GM11168 (cell line): ENCODE results near the gene GON7.
"Not testable (repeated sequence)": the region's sequence is repeated elsewhere in the genome, so short reads cannot be mapped to it uniquely, and the experiment has no call there.

Source experiments
- in situ Hi-C: fragments of 300-500 bp; cut with MboI; formaldehyde crosslinking; loops from one replicate; pipeline ENCODE4 v1.12.0; 2022; ENCODE audit warnings: low sequenced_read_pairs; ENCODE audit not compliant: unreplicated experiment

Gene GON7

GRCh38 chr14:93206793-93207467 is at the start of gene GON7, which contains the start of gene UBR7:
Gene GON7, minus strand, starts transcription at chr14:93207065. Its CDS starts 28 bp downstream, at chr14:93207037.
Gene UBR7, plus strand, starts transcription at chr14:93207256. Its CDS starts 36 bp downstream, at chr14:93207292.
- in situ Hi-C loops = no loop called here

DNA sequence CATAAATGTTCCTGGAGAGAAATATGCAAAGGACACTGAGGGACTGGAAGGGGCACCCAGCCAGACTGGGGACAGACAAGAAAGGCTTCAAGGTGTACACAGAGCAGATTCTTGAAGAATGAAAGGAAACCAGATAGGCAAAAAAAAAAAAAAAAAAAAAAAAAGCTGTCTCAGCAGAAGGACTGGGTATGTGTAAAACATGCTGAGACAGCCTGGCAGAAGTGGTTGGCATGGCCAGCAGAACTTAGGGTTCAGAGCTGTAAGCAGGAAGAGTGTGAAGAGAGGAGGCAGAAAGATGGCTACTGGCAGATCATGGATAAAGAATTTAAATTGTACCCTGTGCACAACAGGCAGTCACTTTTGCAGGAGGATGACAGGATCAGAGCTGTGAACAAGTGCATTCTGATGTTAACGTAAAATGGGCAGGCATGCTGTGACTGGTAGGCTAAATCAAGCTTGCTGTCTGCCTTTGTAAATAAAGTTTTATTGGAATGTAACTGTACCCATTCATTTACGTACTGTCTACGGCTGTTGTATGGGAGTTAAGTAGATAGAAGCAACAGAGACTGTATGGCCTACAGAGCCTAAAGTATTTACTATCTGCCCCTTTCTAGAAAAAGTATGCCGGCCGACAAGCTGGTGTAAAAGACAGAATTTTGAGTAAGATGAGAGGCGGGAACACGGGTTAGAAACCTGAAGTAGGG is 42.4 kb upstream of the GON7 start:
- in situ Hi-C loops = no loop called here

GRCh38 chr14:93246534-93246933 is 39.7 kb upstream of the GON7 start:
- in situ Hi-C loops = no loop called here

DNA sequence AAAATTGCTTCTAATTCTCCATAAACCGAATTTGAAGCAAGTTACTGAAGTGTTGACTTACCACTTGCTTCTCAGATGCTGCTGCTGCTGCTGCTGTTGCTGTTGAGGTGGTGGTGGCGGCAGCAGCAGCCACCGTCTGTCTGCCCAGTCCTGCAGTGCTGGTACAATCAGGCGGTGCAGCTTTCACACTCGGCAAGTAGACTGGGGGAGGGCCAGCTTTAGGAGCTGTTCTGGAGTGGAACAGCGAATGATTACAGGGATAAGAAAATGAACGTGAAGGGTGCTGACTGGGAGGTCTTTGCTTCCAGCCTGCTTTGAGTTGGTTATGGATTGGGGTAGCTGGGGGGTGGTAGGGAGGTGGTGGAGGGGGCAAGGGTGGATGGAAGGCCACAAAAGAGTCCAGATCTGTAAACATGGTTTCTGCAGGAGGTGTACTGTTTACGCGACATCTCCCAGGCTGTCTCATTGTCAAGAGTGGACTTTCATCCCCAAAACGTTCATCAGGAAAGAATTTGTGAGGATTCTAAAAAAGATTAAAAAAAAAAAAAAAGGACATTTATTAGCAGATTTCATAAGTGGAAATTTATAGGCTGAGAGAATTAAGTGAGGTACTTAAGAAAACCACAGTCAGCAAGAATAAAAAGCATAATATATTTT is 39.0 kb upstream of the GON7 start:
- in situ Hi-C loops = no loop called here

DNA sequence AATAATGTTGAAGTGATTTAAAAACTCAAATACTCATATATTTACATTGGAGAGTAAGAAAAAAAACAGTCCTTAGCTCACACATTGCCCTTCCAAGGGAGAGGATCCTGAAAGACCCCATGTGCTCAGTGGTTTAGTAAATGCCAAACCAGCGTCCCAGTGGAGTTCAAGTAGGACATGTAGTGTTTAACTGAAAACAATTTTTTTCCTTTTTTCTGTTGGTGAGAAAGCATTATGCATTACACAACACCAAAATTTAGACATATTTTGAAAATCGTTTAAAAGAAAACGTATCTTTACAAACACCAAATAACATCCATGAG is 33.8 kb upstream of the GON7 start:
- in situ Hi-C loops = loop anchor here (5.0 kb wide), 1 partner anchor 307 kb away; no protein-coding TSS in a partner anchor

GRCh38 chr14:93239869-93240677 is 33.2 kb upstream of the GON7 start:
- in situ Hi-C loops = loop anchor here (5.0 kb wide), 1 partner anchor 307 kb away; no protein-coding TSS in a partner anchor

- in situ Hi-C loops = no loop called here
These were observed 27.9 kb upstream of the GON7 start for GRCh38 chr14:93234798-93235197.

DNA sequence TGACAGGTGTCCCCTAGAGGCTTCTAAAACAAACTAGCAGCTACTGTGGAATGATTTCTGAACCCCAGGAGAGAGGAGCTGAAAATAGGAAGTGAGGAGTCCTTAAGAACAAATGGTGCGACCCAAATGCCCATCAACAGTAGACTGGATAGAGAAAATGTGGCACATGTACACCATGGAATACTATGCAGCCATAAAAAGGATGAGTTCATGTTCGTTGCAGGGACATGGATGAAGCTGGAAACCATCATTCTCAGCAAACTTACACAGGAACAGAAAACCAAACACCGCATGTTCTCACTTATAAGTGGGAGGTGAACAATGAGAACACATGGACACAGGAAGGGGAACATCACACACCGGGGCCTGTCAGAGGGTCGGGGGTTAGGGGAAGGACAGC is 26.2 kb upstream of the GON7 start:
- in situ Hi-C loops = not testable (repeated sequence)

- in situ Hi-C loops = no loop called here
These were observed 25.3 kb upstream of the GON7 start for GRCh38 chr14:93232159-93232558.

DNA sequence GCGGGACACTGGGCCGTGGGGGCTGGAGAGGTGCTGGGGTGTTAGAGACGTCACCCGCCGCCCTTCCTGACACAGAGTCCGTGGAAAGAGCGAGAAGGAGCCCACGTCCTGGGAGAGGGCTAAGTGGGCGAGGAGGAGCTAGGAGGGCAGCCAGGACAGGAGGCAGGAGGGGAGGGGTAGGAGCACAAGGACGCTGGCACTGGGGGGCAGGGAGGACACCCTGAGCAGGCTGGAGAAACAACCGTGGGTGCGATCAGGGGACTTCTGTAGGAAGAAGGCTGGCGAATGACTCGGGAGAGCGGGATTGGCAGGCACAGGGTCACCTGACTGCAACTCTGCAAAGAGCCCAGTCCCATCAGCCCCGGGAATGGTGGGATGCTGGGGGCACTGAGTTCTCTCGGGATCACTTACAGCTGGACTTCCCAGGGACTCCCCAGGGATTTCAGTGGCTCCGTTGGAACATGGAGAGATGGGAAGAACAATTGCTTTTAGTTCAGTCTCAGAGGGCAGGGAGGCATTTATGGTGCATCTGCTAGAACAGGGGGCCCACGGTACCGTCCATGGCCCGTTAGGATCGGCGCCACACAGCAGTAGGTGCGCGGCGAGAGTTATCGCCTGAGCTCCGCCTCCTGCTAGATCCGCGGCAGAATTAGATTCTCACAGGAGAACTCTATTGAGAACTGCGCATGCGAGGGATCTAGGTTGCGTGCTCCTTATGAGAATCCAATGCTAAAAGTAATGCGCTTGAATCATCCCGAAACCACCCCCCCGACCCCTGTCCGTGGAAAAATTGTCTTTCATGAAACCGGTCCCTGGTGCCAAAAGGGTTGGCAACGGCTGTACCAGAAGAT is 24.5 kb upstream of the GON7 start:
- in situ Hi-C loops = no loop called here

DNA sequence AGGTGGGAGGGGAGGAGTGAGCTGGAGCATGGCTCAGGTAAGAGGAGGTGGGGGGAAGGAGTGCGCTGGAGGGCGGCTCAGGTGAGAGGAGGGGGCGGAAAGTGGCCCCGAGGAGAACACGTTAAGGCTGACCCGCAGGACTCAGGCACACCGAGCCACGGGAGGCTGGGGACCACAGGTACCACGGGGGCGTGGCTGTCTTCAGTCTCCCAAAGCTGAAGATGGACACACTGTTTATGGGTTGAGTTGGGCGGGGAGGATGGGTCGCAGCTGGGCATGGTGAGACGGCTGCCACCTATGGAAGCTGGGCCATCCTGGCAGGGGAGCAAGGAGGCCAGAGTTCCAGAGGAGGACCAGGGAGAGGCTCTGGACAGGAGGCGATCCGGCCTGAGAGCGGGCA is 23.7 kb upstream of the GON7 start:
- in situ Hi-C loops = no loop called here

DNA sequence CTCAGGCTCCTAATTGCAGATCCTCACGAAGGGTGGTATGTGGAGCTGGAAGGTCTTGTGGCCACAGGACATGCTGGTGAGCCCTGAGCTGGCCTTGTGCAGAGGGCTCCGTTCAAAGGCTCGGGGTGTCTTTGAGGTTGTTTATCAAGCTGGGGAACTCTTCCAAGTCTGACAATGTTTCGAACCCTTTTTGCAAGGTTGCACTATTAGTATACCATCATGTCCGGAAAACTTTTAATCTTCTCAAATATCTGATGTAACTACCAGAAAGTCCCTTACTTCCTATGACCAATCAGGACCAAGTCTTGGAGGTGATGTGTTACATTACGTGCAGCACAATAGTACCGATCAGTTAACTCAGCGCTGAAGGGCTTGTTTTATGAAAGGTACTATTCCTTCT is 21.7 kb upstream of the GON7 start:
- in situ Hi-C loops = no loop called here

GRCh38 chr14:93223565-93223964 is 16.7 kb upstream of the GON7 start:
- in situ Hi-C loops = no loop called here

- in situ Hi-C loops = no loop called here
These were observed 13.6 kb upstream of the GON7 start for GRCh38 chr14:93220509-93220908.

DNA sequence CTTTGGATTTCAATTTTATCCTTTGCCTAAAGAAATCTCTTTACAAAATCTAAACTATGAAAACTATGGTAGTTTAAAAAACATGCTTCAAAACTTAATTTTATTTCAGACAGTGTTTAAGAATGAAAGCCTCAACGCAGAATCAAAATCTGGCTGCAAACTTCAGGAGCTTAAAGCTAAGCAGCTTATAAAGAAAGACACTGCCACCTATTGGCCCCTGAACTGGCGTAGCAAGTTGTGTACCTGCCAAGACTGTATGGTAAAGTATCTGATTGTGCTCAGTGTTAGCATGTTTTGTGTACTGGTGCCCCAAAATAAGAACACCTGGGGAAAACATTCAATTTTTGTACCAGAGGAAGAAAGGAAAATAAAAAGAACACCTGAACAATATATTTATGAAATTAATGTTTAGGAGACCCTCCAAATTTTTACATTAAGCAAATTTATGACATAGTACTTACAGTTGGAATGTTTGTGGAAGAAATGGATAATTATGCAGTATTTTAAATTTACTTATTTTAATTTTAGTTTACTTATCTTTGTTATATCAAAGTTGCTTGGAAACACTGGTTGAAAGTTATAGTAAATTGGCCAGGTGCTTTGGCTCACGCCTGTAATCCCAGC is 12.3 kb upstream of the GON7 start:
- in situ Hi-C loops = no loop called here

DNA sequence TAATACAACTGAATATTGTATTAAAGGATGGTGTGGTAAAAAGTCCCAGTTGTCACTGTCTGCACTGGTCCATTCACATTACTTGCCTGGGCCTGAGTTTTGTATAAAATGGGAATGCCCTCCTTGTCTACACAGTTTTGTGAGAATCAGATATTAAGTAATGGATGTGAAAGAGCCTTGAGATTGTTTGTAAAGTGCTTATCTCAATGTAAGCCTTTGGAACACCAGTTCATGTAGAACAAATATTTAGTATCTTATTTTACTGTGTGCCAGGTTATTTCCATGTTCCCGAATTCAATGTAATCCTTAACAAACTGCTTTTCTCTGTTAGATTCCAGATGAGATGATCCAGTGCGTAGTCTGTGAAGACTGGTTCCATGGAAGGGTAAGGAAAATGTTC is 7.7 kb upstream of the GON7 start:
- in situ Hi-C loops = no loop called here

DNA sequence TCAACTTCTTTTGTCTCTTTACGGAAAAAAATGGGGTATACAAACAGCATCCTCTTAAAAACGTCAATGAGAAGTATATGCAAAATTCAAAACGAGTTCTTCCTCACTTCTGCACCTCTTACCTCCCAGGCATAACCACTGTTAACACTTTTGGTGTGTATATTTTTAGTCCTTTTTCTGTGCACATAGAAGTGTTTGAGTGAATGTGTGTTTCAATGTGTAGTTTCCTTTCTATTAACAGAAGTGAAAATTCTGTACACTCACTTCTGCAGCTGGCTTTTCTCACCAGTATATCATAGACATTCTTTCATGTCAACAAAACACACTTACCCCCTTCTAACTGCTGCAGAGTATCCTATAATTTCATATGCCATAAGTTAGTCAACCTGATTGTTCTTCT is 5.6 kb upstream of the GON7 start:
- in situ Hi-C loops = no loop called here

DNA sequence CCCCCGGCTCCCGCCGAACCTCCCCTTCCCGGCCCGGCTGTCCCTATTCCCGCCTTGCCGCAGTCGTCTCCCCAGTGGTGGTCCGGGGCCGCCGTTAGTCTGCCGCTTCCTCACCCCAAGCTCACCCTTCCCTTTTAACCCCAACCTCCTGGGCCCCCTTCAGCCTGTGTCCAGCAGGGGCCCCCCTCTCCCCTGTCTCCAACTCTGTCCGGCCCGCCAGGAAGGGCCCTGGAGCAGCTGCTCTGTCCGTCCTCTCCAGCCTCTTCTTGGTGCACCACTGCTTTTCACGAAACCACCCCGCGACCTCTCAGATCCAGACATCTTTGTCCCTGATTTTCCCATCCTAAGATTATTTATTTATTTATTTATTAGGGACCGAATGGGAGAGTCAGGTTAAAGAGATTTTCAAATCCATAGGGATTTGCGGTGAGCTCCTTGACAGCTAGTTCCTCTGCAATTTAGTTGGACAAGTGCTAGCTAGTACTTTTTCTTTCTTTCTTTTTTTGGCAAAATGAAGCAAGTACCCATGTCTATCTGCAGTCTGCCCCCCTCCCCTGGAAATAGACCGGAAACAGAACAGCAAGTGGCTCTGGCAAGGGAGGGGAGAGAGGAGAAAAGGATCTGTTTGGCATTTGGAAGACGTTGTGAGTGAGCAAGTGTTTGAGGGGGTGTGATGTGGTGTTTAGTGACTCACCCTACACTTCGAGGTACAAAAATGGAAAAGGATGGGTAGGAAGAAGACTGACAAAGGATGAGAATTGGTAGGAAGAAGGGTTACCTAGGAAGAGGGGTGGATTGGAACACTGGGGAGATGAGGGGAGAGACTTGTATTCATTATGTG is 823 bp upstream of the GON7 start:
- in situ Hi-C loops = no loop called here
